HCT116 (cell line): Measurements from ENCODE around the gene EVPLL. TPM values are rescaled to one million over a fixed set of nuclear protein-coding genes. Genes with fewer than 3 reads are reported as not detected.
A peak's percentile ranks its signal among the peaks of the same experiment; 100 is the strongest.

Experiments
- ATAC-seq: fragments of 200-7000 bp; cut with Tn5 transposase; 2 replicates; pipeline ENCODE4 v1.9.1; 2020; ENCODE audit warnings: mild to moderate bottlenecking, moderate library complexity
- BruUV-seq: library from RNA; stranded (reverse); fragments of 400-500 nt; replicated peaks from 2 replicates; lab custom pipeline; 2021; lab: Mats Ljungman, UMichigan
- CTCF ChIA-PET: fragments of 300-600 bp; sonication (Branson Sonifier 250); formaldehyde crosslinking; loops from one replicate; lab custom pipeline; 2021; ENCODE audit warnings: antibody characterized with exemption; lab: Charles Lee
- POLR2A ChIA-PET: fragments of 300-600, 350-600 bp; sonication (Branson Sonifier 250); formaldehyde crosslinking; loops from one replicate; lab custom pipeline; 2021; ENCODE audit warnings: antibody characterized with exemption; lab: Charles Lee
- RAD21 ChIA-PET, 2 experiments: fragments of 300-600 bp; sonication (Branson Sonifier 250); formaldehyde crosslinking; loops; one replicate each; lab custom pipeline; 2023; ENCODE audit warnings: low total read pairs in 2 of 2; ENCODE audit not compliant: uncharacterized antibody in 2 of 2, unreplicated experiment in 2 of 2, low non-redundant PET in 1 of 2; lab: Charles Lee
- DNase-seq: peaks from one replicate; pipeline ENCODE4 v3.0.0-alpha.2; 2010; ENCODE audit warnings: low read depth, low spot score
- H2AFZ ChIP-seq: fragments of 200-600 bp; shearing (Covaris generic), sonication (generic); 2 replicates; pipeline ENCODE4 v1.6.1; 2017; ENCODE audit warnings: low read depth, mixed run types, mixed read lengths, antibody characterized with exemption, low read length; ENCODE audit not compliant: poor library complexity, severe bottlenecking
- H3K27ac ChIP-seq: 2 replicates; pipeline ENCODE4 v1.5.1; 2012; ENCODE audit warnings: low read depth, low read length
- H3K27me3 ChIP-seq: fragments of 200-600 bp; sonication (generic); 2 replicates; pipeline ENCODE4 v1.6.1; 2016; ENCODE audit warnings: mixed run types, low read length, mixed read lengths; ENCODE audit not compliant: insufficient read depth
- H3K36me3 ChIP-seq, 2 experiments: fragments of 200-500 bp in 1 of 2; fragments of 200-600 bp in 1 of 2; sonication (Bioruptor generic) in 1 of 2; sonication (generic) in 1 of 2; 2 replicates each; pipeline versions ENCODE4 v1.5.1 to v1.6.1; 2014 to 2016; ENCODE audit warnings: low read length in 2 of 2, inconsistent platforms in 1 of 2, mixed read lengths in 1 of 2, mixed run types in 1 of 2; ENCODE audit not compliant: insufficient read depth in 2 of 2, control insufficient read depth in 1 of 2
- H3K4me1 ChIP-seq, 2 experiments: fragments of 200-600 bp in 1 of 2; sonication (generic) in 1 of 2; 2 replicates each; pipeline versions ENCODE4 v1.5.1 to v1.6.1; 2012 to 2017; ENCODE audit warnings: low read length in 2 of 2, inconsistent platforms in 1 of 2, mild to moderate bottlenecking in 1 of 2, mixed read lengths in 1 of 2, mixed run types in 1 of 2, moderate library complexity in 1 of 2; ENCODE audit not compliant: insufficient read depth in 2 of 2, control insufficient read depth in 1 of 2
- H3K4me2 ChIP-seq: fragments of 200-600 bp; sonication (generic); 2 replicates; pipeline ENCODE4 v1.6.1; 2017; ENCODE audit warnings: mixed run types, low read length, mixed read lengths
- H3K4me3 ChIP-seq, 2 experiments: fragments of 200-600 bp in 1 of 2; sonication (generic) in 1 of 2; replicated peaks in 1 of 2; 2 replicates each; pipeline ENCODE4 v1.5.1; 2011 to 2016; ENCODE audit warnings: low read length in 2 of 2, control low read depth in 1 of 2, low read depth in 1 of 2, mild to moderate bottlenecking in 1 of 2, mixed read lengths in 1 of 2, mixed run types in 1 of 2
- H3K79me2 ChIP-seq: fragments of 200-600 bp; sonication (generic); 2 replicates; pipeline ENCODE4 v1.6.1; 2017; ENCODE audit warnings: mild to moderate bottlenecking, mixed run types, low read length, moderate library complexity, mixed read lengths; ENCODE audit not compliant: insufficient read depth
- H3K9ac ChIP-seq: fragments of 200-600 bp; sonication (generic); 2 replicates; pipeline ENCODE4 v1.6.1; 2016; ENCODE audit warnings: low read length, mixed read lengths
- H3K9me2 ChIP-seq: fragments of 200-600 bp; sonication (generic), shearing (Covaris generic); 2 replicates; pipeline ENCODE4 v1.6.1; 2017; ENCODE audit warnings: mixed run types, mild to moderate bottlenecking, moderate library complexity; ENCODE audit not compliant: insufficient read depth
- H3K9me3 ChIP-seq, 2 experiments: fragments of 200-500 bp in 1 of 2; fragments of 200-600 bp in 1 of 2; sonication (Bioruptor generic) in 1 of 2; sonication (generic) in 1 of 2; 2 replicates each; pipeline ENCODE4 v1.6.1; 2014 to 2017; ENCODE audit warnings: low read length in 2 of 2, mixed read lengths in 2 of 2, inconsistent platforms in 1 of 2, low read depth in 1 of 2, mild to moderate bottlenecking in 1 of 2, mixed run types in 1 of 2, moderate library complexity in 1 of 2; ENCODE audit not compliant: control insufficient read depth in 1 of 2, insufficient read depth in 1 of 2
- H4K20me1 ChIP-seq: fragments of 200-600 bp; sonication (generic), shearing (Covaris generic); 2 replicates; pipeline ENCODE4 v1.6.1; 2017; ENCODE audit warnings: mixed run types, mild to moderate bottlenecking, moderate library complexity; ENCODE audit not compliant: insufficient read depth
- EZH2 ChIP-seq: fragments of 200-600 bp; sonication (generic); IDR thresholded peaks from 2 replicates; pipeline ENCODE4 v1.6.1; 2017; ENCODE audit warnings: antibody characterized with exemption, mixed run types
- FOSL1 ChIP-seq: IDR thresholded peaks from 2 replicates; pipeline ENCODE4 v1.6.1; 2012; ENCODE audit warnings: low read depth
- POLR2A ChIP-seq: IDR thresholded peaks from 2 replicates; pipeline ENCODE4 v1.7.0; 2011; ENCODE audit warnings: borderline replicate concordance; ENCODE audit not compliant: insufficient read depth, insufficient read length; ENCODE audit errors: extremely low read depth
- POLR2AphosphoS5 ChIP-seq: IDR thresholded peaks from 2 replicates; pipeline ENCODE4 v1.6.1; 2011; ENCODE audit warnings: mild to moderate bottlenecking, low read depth, low read length, moderate library complexity
- SIN3A ChIP-seq: IDR thresholded peaks from 2 replicates; pipeline ENCODE4 v1.6.1; 2012; ENCODE audit warnings: low read depth
- SP1 ChIP-seq: IDR thresholded peaks from 2 replicates; pipeline ENCODE4 v1.6.1; 2012; ENCODE audit warnings: low read depth
- SRF ChIP-seq: IDR thresholded peaks from 2 replicates; pipeline ENCODE4 v1.6.1; 2012; ENCODE audit warnings: low read depth
- TCF7L2 ChIP-seq: IDR thresholded peaks from 2 replicates; pipeline ENCODE4 v1.7.0; 2011; ENCODE audit warnings: borderline replicate concordance, inconsistent platforms; ENCODE audit not compliant: insufficient read depth, insufficient read length; ENCODE audit errors: extremely low read depth
- ZFX ChIP-seq: fragments of 450-650 bp; IDR thresholded peaks from 2 replicates; pipeline ENCODE4 v1.6.1; 2017
- intact Hi-C: fragments of 100-400 bp; cut with micrococcal nuclease; formaldehyde crosslinking; loops from 2 replicates; pipeline ENCODE4 v1.10.0; 2022
- total RNA-seq: library from RNA; stranded (reverse); gene quantifications from one replicate; pipeline ENCODE4 v1.2.1, GENCODE V29; 2021; ENCODE audit not compliant: unreplicated experiment
- TF ChIP-seq, protein P1 (sequence below): IDR thresholded peaks from 2 replicates; pipeline ENCODE4 v1.6.1; 2011; ENCODE audit warnings: mild to moderate bottlenecking, low read length, moderate library complexity; ENCODE audit not compliant: insufficient replicate concordance; ENCODE audit errors: extremely low read depth

EVPLL gene
- total RNA-seq, 1 experiment from 2014 or later: not detected

DNA sequence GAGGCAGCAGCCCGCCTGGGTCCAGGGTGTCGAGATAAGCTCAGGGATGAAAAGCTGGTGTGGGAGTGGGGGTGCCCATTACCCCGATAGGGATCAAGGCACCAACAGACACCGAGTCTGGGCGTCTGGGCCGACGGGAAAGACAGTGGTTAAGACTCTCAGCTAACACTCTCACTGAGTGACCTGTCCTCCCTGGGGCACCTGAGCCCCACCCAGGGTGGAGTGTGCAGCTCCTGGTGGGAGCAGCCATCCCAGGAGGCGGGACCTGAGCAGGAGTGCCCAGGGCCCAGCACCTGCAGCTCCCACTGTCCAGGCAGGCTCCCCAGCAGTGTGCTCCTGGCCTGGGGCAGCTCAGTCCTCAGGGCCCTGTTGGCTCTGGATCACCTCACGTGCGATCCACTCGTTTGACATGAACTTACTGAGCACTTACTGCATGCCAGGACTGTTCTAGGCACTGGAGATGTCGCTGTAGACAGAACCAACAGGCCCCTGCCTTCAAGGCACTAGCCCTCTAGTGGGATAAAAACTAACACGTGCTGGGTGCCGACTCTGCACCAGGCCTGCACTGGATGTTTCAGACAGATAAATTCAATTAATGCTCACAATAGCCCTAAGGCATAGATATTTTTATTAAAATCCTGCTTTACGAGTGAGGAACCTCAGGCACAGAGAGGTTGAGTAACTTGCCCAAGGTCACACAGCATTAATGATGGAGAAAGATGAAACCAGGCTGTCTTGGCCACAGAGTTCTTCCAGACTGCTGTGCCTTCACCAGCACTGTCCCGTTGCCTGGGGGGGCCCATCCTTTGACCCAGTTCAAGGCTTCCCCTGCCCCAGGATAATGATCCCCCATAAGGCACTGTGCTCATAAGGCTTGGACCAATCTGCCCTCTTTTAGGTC lies 1.9 kb downstream of the EVPLL start:
- no TSS peak for BruUV-seq
- RAD21 ChIA-PET: no interaction called here
- H2AFZ ChIP-seq: no peak overlapping the region
- H3K36me3 ChIP-seq: no peaks in the 10 kb centered on the region
- H3K79me2 ChIP-seq: no peaks in the 10 kb centered on the region
- H3K4me1 ChIP-seq: no peaks in the 10 kb centered on the region
- H3K9ac ChIP-seq: no peak overlapping the region
- no peak overlapping the region for H3K4me3 ChIP-seq
- peak; percentile 16; the same call in 1 of the 2 replicates for ATAC-seq
- H3K9me3 ChIP-seq: no peaks in the 10 kb centered on the region
- no peak overlapping the region for H3K27ac ChIP-seq
- CTCF ChIA-PET: no interaction called here
- intact Hi-C loops: no loop called here
- POLR2A ChIA-PET: no interaction called here
- TF ChIP-seq SIN3A: no peak
- TF ChIP-seq TCF7L2: no peak
- TF ChIP-seq POLR2A: no peak
- TF ChIP-seq EZH2: no peak
- TF ChIP-seq, all 23 proteins: peak for 0
- Histone ChIP-seq H3K9me2 (no peaks in the 10 kb centered on the region), H3K27me3 (no peaks in the 10 kb centered on the region), H4K20me1 (no peaks in the 10 kb centered on the region), H3K4me2 (no peak overlapping the region)
- no peak for DNase-seq

DNA sequence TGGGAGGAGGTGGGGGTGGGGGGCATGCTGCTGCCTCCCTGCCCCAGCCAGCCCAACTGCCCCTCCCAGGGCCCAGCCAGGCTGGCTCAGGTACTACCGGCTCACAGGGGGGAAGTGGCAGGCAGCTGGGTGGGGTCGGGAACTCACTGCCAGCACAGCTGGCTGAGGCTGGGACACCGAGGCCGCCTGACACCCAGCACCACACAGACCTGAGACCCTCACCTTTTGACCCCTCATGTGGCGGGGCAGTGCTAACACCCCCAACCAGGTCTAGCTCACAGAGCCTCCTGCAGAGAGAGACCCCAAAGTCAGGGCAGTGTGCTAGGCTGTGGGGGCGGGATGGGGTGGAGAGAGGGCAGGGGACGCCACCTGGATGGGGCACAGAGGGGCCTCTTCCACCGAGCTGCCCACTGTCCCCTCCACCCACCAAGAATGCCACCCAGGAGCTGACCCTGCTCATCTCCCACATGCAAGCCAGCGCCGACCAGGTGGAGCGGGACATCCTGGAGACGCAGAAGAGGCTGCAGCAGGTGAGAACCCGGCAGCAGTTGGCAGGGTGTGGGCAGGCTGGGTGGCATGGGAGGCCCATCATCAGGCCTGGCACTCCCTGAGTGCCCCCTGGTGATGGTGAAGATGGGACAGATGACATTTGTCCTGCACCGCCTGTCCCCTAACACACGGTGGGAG lies 3.0 kb downstream of the EVPLL start:
- H3K4me1 ChIP-seq: no peaks in the 10 kb centered on the region
- TF ChIP-seq, protein P1, sequence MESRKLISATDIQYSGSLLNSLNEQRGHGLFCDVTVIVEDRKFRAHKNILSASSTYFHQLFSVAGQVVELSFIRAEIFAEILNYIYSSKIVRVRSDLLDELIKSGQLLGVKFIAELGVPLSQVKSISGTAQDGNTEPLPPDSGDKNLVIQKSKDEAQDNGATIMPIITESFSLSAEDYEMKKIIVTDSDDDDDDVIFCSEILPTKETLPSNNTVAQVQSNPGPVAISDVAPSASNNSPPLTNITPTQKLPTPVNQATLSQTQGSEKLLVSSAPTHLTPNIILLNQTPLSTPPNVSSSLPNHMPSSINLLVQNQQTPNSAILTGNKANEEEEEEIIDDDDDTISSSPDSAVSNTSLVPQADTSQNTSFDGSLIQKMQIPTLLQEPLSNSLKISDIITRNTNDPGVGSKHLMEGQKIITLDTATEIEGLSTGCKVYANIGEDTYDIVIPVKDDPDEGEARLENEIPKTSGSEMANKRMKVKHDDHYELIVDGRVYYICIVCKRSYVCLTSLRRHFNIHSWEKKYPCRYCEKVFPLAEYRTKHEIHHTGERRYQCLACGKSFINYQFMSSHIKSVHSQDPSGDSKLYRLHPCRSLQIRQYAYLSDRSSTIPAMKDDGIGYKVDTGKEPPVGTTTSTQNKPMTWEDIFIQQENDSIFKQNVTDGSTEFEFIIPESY: no peak
- TF ChIP-seq SRF: no peak
- no peak for TF ChIP-seq ZFX
- no peak for TF ChIP-seq SP1
- TF ChIP-seq POLR2AphosphoS5: no peak
- no peak for TF ChIP-seq TCF7L2
- TF ChIP-seq POLR2A: no peak
- no peak for TF ChIP-seq FOSL1
- H3K27ac ChIP-seq: no peak overlapping the region
- no peaks in the 10 kb centered on the region for H3K9me2 ChIP-seq
- ATAC-seq: no peak
- intact Hi-C loops: no loop called here
- H3K79me2 ChIP-seq: no peaks in the 10 kb centered on the region
- H3K9ac ChIP-seq: no peak overlapping the region
- H3K4me2 ChIP-seq: no peak overlapping the region
- DNase-seq: no peak
- no peaks in the 10 kb centered on the region for H3K36me3 ChIP-seq
- H4K20me1 ChIP-seq: no peaks in the 10 kb centered on the region
- ChIA-PET RAD21 (no interaction called here), CTCF (no interaction called here), POLR2A (no interaction called here)
- no peak overlapping the region for H3K4me3 ChIP-seq
- no peak overlapping the region for H2AFZ ChIP-seq
- BruUV-seq: no TSS peak
- no peaks in the 10 kb centered on the region for H3K9me3 ChIP-seq
- no peaks in the 10 kb centered on the region for H3K27me3 ChIP-seq
